UCSD-AML1 (cell line): ENCODE data around the gene PIAS4.

Experiments
- DNase-seq: peaks from one replicate; lab custom pipeline; 2025; ENCODE audit not compliant: unreplicated experiment; lab: John Stamatoyannopoulos, UW

PIAS4 gene

DNA sequence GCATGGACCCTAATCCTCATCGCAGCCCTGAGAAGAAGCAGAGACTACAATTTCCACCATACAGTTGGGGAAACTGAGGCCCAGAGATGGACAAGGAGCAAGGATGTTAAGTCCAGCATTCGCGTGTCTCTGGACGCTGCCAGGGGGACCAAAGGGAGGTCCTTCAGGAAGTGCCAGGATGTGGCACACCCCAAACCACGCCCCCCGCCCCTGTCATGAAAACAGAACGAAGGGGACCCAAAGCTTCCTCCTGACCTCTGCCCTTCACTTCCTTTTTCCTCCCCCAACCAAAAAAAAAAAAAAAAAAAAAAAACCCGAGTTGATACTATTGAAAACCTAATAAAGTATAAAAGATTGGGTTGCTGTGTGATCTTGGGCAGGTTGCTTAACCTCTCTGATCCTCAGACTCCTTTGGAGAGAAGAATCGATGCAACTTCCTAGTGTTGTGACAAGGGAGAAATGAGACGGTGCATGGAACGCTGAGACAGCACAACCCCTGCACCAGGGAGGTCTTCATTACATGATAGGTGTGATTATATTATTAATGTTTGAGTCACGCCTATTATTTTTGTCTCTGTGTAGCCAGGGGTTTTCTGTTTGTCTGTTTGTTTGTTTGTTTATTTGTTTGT lies 61.9 kb downstream of the PIAS4 start:
- peak; percentile 77 for DNase-seq

DNA sequence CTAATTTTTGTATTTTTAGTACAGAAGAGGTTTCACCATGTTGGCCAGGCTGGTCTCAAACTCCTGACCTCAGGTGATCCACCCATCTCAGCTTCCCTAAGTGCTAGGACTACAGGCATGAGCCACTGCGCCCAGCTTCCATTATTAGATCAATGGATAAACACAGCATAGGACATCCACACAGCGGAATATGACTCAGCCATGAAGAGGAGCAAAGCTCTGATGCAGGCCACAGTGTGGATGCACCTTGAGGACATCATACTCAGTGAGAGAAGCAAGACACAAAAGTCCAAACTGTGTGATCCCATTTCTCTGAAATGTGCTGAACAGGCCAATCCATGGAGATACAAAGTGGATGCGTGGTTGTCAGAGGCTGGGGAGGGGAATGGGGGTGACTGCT lies 64.1 kb downstream of the PIAS4 start:
- no peak for DNase-seq

DNA sequence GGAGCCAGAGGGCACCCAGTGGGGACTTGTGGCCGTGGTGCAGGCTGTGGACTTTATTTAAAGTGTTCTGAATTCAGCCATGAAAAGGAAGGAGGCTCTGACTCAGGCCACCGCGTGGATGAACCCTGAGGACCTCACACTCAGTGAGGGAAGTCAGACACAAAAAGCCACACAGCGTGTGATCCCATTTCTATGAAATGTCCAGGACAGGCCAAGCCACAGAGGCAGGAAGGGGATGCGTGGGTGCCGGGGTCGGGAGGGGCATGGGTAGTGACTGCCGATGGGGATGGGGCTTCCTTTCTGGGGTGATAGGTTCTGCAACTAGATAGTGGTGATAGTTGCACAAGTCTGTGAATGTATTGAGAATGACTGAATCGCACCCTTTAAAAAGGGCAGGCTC lies 67.8 kb downstream of the PIAS4 start:
- DNase-seq: peak; percentile 79

DNA sequence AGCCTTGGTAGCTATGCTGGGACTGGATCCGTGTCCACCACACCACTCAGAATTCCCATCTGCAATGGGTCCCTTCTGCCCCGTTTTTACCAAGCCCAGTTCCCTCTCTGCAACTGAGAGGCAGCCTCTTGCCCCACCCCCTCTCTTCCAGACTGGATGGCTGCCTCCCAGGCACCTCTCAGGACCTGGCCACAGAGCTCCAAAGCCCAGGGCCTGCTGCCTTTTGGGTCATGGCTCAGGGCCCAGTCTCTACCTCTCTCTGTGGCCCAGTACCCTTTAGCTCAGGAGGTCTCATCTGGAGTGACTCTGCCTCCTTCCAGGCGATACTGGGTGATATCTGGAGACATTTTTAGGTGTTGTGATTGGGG lies 69.5 kb downstream of the PIAS4 start:
- peak; percentile 32 for DNase-seq

DNA sequence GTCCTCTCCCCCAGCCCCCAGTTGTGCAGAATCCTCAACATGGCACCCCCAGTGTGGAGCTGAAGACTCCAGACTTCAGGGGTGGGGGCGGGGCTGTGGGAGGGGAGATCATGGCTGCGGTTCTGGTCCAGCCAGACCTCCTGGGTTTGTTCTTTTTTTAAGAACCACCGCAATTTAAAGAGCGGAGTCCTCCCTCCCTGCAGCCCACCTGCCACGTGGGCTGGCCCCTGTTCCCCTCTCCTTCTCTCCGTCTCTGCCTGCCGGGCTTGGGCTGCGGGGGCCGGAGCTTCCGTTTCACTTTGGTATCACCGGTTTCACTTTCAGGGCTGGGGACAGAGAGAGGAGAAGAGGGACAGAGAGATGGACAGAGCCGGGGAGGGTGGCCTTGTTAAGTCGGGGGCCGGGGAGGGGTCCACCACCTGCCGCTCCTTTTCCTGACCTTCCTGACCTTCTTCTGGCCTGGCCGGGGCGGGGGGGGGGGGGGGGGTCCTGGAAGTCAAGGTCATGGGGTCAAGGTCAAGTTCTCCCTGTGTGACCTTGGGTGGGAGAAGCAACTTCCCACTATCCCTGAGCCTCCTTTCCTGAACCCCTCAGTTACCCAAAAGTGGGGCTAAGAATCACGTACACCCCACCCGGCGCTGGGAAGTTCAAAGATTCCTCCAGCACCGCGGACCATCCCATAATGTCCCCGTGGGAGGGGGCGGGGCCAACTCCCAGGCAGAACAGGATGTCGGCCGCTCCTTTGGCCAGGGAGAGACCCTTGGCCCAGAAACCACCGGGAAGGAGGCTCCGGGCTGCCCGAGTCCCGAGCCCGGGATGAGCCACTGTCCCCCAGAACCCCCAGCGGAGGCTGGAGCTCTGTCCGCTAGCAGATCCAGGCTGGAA lies 70.5 kb downstream of the PIAS4 start:
- peak; percentile 57 for DNase-seq

DNA sequence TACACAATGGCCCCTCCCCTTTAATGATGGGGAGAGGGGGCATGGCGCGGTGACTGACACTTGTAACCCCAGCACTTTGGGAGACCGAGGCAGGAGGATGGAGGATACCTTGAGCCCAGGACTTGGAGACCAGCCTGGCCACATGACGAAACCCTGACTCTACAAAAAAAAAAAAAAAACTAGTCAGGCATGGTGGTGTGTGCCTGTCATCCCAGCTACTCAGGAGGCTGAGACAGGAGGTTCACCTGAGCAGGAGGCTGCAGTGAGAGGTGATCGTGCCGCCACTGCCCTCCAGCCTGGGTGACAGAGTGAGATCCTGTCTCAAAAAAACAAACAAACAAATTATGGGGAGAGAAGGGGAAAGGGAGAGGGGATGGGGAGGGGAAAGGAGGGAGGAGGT lies 72.9 kb downstream of the PIAS4 start:
- DNase-seq: no peak

DNA sequence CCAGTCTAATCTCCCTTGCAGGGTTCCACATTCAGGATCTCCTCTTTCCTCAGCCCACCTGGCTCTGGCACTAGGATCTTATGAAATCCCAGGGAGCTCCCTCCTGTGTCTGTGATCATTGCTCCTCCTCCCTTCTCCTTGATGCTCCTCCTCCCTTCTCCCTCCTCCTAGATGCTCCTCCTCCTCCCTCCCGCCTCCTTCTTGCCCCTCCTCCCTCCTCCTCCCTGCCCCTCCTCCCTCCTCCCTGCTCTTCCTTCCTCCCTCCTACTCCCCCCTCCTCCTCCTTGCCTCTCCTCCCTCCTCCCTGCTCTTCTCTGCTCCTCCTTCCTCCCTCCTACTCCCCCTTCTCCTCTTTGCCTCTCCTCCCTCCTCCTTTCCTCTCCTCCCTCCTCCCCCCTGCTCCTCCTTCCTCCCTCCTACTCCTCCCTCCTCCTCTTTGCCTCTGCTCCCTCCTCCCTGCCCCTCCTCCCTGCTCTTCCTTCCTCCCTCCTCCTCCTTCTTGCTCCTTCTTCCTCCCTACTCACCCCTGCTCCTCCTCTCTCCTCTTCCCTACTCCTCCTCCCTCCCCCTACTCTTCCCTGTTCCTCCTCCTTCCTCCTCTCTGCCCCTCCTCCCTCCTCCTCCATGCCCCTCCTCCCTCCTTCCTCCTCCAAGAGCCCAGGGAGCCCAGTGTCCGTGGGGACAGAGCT lies 74.0 kb downstream of the PIAS4 start:
- DNase-seq: peak; percentile 79

DNA sequence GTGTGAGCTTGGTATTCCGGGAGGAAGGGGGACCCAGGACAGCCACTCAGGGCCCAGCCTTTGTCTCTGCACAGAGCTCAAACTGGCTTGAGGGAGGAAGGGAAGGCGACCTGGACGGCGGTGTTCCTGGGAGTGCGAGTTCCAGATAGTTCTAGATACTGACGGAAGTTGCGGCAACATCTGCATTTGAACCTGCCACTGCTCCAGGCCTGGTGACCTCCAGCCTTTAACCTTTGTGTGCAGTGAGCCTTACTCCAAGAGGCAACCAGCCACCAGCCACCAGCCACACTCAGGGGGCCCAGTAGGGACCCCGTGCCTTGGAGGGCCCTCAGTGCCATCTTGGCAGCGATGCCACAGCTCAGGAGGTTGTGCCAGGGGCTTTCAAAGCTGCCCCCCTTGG lies 74.6 kb downstream of the PIAS4 start:
- DNase-seq: no peak

DNA sequence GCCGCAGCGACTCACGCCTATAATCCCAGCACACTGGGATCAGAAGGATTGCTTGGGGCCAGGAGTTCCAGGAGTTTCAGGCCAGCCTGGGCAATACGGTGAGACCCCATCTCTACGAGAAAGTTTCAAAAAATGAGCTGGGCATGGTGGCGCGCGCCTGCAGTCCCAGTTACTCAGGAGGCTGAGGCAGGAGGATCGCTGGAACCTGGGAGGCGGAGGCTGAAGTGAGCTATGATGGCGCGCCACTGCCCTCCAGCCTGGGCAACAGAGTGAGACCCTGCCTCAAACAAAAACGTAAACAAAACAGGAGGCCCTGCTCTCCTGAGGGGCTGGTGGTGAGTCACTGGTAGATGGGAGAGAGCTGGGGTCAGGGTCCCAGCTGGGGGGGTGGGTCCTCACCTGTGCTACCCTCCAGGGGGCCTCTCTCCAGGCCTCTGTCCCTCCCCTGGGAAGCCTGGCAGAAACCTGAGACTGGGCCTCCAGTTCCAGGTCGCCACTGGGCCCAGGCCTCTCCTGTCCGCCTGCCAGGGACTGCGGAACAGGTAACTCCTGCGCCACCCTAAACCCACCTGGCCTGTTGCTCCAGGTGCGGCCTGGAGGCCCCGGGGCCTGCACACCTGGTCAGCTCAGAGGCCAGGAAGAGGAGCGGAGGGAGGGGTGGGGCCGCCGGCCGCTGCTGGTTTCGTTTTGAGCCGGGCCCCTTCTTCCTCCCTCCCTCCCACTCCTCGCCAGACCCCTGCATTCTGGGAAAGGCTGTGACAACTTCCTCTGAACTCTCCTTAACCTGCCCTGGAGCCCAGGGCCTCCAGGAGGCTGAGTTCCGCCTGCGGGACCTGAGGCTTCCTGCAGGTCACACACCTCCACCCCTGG lies 76.4 kb downstream of the PIAS4 start:
- DNase-seq: peak; percentile 76

DNA sequence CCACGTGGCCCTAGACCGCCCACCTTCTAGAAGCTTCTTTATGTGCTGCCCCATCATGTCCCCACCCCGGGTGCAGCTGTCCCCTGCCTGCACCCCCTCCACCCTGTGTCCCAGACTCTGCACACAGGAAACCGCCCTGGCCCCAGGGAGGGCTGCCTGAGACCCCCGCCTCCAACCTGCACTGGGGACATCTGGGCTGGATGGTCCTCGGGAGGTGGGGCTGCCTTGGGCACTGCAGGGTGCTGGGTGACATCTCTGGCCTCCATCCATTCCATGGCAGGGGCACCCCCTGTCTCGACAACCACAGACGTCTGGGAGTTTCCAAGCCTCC lies 77.0 kb downstream of the PIAS4 start:
- DNase-seq: no peak

DNA sequence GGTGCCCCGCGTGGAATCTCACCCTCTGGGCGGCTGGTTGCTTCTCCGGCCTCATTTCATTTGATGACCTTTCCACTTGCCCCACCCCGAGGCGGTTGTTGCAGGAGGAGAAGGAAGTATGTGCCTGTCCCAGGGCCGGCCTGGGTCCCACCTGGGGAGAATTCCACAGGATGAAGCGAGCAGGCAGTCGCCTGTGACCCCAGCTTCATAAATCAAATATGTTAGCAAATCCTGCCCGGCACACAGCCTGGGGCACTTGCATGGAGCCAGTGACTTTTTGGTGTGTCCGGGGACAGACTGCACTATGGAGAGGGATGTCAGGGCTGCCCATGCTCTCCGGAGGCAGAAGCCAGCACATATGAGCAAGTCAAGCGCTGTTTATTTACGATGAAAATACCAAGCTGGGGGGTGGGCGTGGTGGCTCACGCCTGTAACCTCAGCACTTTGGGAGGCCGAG lies 78.9 kb downstream of the PIAS4 start:
- DNase-seq: no peak

DNA sequence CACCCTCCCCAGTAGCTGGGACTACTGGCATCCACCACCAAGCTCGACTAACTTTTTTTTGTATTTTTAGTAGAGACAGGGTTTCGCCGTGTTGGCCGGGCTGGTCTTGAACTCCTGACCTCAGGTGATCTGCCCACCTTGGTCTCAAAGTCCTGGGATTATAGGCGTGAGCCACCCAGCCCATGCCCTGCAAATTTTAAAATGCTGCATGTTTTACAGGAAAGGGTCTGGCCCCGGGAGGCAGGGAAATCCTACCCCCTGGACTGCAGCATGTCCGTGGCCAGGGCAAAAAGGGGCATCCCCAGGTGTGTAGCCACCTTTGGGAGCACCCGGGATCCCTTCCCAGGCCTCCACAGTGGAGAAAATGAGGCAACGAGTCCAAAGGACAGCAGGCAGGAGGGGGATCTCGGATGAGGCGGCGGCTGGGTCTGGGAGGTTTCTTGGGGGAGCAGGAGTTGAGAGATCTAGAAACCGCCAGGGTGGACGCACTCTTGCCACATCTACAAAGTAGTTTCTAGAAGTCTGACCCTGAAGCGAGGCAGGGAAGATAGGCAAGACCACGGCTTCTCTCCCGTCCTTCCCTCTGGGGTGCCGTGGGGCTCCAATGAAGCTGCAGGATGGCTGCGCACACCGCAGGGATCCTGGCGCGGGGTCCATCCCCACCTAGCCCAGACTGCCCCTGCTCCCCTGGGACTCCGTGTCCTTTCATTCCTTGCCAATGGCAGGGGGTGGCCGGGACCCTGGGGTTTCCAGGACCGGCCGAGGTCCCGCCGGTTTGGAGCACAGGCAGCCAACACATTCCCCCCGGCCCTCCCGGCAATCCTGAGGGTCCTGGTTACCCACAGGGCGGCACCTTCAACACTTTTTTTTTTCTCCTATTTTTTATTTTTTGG lies 80.5 kb downstream of the PIAS4 start:
- DNase-seq: no peak

DNA sequence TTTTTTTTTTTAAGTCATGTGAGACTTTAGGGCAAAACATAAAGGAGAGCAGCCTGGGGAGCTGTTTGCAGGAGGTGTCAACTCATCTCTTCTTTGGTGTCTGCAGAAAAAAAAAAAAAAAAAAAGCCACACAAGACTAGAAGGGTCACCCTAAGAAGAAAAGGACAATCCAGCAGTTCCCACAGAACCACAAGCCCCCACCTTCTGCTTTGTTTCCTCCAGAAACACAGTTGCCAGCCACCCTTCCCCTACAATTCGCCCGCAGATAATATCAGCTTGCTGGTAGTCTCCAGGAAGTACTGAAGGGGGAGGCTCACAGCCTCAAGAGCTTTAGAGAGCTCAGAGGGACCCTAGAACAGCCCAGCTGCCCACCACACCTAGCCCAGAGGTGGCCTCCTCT lies 81.4 kb downstream of the PIAS4 start:
- peak; percentile 89 for DNase-seq
